Measurements from ENCODE around the gene KHDC4. TPM values are rescaled to one million over a fixed set of nuclear protein-coding genes. Genes with fewer than 3 reads are reported as not detected.

Gene KHDC4
- total and polyA plus RNA-seq, 10 of the 15 experiments (the other 5 are each of a cell fraction or from before 2014, with no cell fraction given): 11.7 to 109 (median 41.9) TPM

DNA sequence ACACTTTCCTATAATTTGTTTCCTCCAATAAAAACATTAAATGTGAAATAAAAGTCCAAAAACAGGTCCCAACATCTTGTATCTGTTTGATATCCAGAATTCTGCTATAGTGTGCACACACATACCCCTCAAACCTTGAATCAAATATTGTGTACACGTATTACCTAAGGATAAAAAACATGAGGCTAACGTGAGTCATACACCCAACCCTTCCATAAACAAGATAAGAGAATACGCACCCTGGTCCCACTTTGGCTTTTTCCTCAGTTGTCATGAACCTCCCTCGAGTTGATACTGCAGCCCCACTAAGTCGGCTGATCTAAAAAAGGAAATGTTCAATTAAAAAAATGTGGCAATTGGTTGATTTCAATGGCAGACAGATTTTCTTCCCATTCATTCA lies 5.2 kb downstream of the KHDC4 start:
- TF ChIP-seq, protein P1, sequence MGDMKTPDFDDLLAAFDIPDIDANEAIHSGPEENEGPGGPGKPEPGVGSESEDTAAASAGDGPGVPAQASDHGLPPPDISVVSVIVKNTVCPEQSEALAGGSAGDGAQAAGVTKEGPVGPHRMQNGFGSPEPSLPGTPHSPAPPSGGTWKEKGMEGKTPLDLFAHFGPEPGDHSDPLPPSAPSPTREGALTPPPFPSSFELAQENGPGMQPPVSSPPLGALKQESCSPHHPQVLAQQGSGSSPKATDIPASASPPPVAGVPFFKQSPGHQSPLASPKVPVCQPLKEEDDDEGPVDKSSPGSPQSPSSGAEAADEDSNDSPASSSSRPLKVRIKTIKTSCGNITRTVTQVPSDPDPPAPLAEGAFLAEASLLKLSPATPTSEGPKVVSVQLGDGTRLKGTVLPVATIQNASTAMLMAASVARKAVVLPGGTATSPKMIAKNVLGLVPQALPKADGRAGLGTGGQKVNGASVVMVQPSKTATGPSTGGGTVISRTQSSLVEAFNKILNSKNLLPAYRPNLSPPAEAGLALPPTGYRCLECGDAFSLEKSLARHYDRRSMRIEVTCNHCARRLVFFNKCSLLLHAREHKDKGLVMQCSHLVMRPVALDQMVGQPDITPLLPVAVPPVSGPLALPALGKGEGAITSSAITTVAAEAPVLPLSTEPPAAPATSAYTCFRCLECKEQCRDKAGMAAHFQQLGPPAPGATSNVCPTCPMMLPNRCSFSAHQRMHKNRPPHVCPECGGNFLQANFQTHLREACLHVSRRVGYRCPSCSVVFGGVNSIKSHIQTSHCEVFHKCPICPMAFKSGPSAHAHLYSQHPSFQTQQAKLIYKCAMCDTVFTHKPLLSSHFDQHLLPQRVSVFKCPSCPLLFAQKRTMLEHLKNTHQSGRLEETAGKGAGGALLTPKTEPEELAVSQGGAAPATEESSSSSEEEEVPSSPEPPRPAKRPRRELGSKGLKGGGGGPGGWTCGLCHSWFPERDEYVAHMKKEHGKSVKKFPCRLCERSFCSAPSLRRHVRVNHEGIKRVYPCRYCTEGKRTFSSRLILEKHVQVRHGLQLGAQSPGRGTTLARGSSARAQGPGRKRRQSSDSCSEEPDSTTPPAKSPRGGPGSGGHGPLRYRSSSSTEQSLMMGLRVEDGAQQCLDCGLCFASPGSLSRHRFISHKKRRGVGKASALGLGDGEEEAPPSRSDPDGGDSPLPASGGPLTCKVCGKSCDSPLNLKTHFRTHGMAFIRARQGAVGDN (IDR thresholded peaks at IDR 0.05): no peak
- TF ChIP-seq, protein P2, sequence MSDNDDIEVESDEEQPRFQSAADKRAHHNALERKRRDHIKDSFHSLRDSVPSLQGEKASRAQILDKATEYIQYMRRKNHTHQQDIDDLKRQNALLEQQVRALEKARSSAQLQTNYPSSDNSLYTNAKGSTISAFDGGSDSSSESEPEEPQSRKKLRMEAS (IDR thresholded peaks at IDR 0.05; ENCODE audit: low read depth, low read length): no peak
- TF ChIP-seq, protein P3, sequence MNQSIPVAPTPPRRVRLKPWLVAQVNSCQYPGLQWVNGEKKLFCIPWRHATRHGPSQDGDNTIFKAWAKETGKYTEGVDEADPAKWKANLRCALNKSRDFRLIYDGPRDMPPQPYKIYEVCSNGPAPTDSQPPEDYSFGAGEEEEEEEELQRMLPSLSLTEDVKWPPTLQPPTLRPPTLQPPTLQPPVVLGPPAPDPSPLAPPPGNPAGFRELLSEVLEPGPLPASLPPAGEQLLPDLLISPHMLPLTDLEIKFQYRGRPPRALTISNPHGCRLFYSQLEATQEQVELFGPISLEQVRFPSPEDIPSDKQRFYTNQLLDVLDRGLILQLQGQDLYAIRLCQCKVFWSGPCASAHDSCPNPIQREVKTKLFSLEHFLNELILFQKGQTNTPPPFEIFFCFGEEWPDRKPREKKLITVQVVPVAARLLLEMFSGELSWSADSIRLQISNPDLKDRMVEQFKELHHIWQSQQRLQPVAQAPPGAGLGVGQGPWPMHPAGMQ (IDR thresholded peaks at IDR 0.05; ENCODE audit: borderline replicate concordance): no peak
- TF ChIP-seq CBFB (IDR thresholded peaks at IDR 0.05; ENCODE audit: low read depth) (no peak), STAT3 (IDR thresholded peaks at IDR 0.05; ENCODE audit: low read depth, low read length) (no peak), RAD51 (IDR thresholded peaks at IDR 0.05) (no peak), SUPT20H (IDR thresholded peaks at IDR 0.05; ENCODE audit: borderline replicate concordance, control insufficient read depth, low read depth, low read length) (no peak), FOXK2 (IDR thresholded peaks at IDR 0.05) (no peak), SPI1 (IDR thresholded peaks at IDR 0.05; ENCODE audit: borderline replicate concordance, insufficient read depth, low read depth, low read length) (no peak), MXI1 (IDR thresholded peaks at IDR 0.05; ENCODE audit: low read depth, low read length) (no peak), ZSCAN29 (IDR thresholded peaks at IDR 0.05) (no peak), NFYB (IDR thresholded peaks at IDR 0.05; ENCODE audit: insufficient read depth, low read depth, low read length) (no peak), RAD21 (IDR thresholded peaks at IDR 0.05; ENCODE audit: insufficient read depth, low read depth, low read length) (no peak), HDAC2 (IDR thresholded peaks at IDR 0.05) (no peak), TCF12 (IDR thresholded peaks at IDR 0.05; ENCODE audit: low read depth, low read length) (no peak), CEBPB (IDR thresholded peaks at IDR 0.05; ENCODE audit: borderline replicate concordance in 1 of 2, low read depth in 2 of 2, low read length in 2 of 2) (no peak), SREBF2 (IDR thresholded peaks at IDR 0.05; ENCODE audit: low read length) (no peak), GATAD2B (conservative IDR thresholded peaks at IDR 0.05; ENCODE audit: low read depth) (no peak), POLR2AphosphoS2 (IDR thresholded peaks at IDR 0.05; ENCODE audit: low read depth, low read length) (no peak)
- POLR2A ChIA-PET: interaction anchor here (3.0 kb wide), 1 partner anchor 70 kb away, joined by 11 read pairs; the partner anchor contains the start of gene SYT11
- no peak overlapping the region for H3K27ac ChIP-seq (ENCODE audit: control insufficient read depth, insufficient read depth)
- in situ Hi-C loops (cut with MboI): no loop called here
- DNase-seq (ENCODE audit: low read depth, low spot score) (no peak), ATAC-seq (no peak), FAIRE-seq (no peak)
- RAD21 ChIA-PET (ENCODE audit: unreplicated experiment): no interaction called here
- peaks cover 5% of the 10 kb centered on the region; the same call in 1 of the 2 replicates for H4K20me1 ChIP-seq (ENCODE audit: control insufficient read depth, insufficient read depth)
- H3K9ac ChIP-seq (ENCODE audit: control insufficient read depth, insufficient read depth, low read length): no peak overlapping the region
- H2AFZ ChIP-seq (ENCODE audit: control insufficient read depth, low read depth, low read length): no peak overlapping the region
- no peaks in the 10 kb centered on the region for H3K27me3 ChIP-seq (replicated peaks in 1 of 2; ENCODE audit: control insufficient read depth in 2 of 2, insufficient read depth in 2 of 2, low read length in 1 of 2)
- H3K4me2 ChIP-seq (ENCODE audit: control insufficient read depth, insufficient read depth): no peak overlapping the region
- WGBS (ENCODE audit: insufficient coverage, insufficient replicate concordance, low lambda C conversion rate, missing lambda C conversion rate): 88% methylated on average over 5 of the region's 5 CpGs
- CTCF ChIA-PET: no interaction called here
- H3K4me1 ChIP-seq (ENCODE audit: control insufficient read depth, insufficient read depth, low read length): peaks cover 10% of the 10 kb centered on the region
- SMC1A ChIA-PET (ENCODE audit: uncharacterized antibody, unreplicated experiment): interaction anchor here (1.6 to 5.1 kb wide), 3 partner anchors 13 to 31 kb away, joined by 6 to 22 read pairs (median 7); no protein-coding TSS in a partner anchor
- intact Hi-C loops (cut with micrococcal nuclease; ENCODE audit: unreplicated experiment): no loop called here
- no TSS peak for BruUV-seq (replicated peaks)
- peaks cover 7 to 43% of the 10 kb centered on the region in 2 experiments for H3K36me3 ChIP-seq (ENCODE audit: control insufficient read depth in 2 of 2, insufficient read depth in 2 of 2, low read length in 1 of 2)
- H3K9me3 ChIP-seq (replicated peaks; ENCODE audit: control insufficient read depth, insufficient read depth, low read length): no peaks in the 10 kb centered on the region
- H3K4me3 ChIP-seq: no peak overlapping the region
- H3K79me2 ChIP-seq (ENCODE audit: control insufficient read depth, insufficient read depth, low read length): peaks cover 48% of the 10 kb centered on the region
